ENCODE measurements around the gene MYL6B. TPM values are rescaled to one million over a fixed set of nuclear protein-coding genes. Genes with fewer than 3 reads are reported as not detected.

MYL6B gene
- total RNA-seq (10 to 100 TPM; 32.6 to 43.1 TPM), polyA plus RNA-seq (ENCODE audit: insufficient read length in 6 of 6) (100 to 1,000 TPM; 153 to 193 (median 173) TPM)
- long read RNA-seq, donor 1, transcript MYL6B-208 (3 exons, 322 nt): major isoform, 14 of 79 reads
- long read RNA-seq, donor 1, partial matches to known transcripts: 16 of 79 reads
- long read RNA-seq, donor 1, other reads (novel, unspliced or antisense): 40 of 79 reads
- long read RNA-seq, donor 2, transcript MYL6B-205 (2 exons, 221 nt): minor isoform, 7 of 195 reads
- long read RNA-seq, donor 2, transcript MYL6B-208 (3 exons, 322 nt): major isoform, 18 of 195 reads
- long read RNA-seq, donor 2, partial matches to known transcripts: 121 of 195 reads
- long read RNA-seq, donor 2, other reads (novel, unspliced or antisense): 45 of 195 reads
- long read RNA-seq, donor 3, transcript MYL6B-208 (3 exons, 322 nt): major isoform, 13 of 74 reads
- long read RNA-seq, donor 3, partial matches to known transcripts: 50 of 74 reads
- long read RNA-seq, donor 3, other reads (novel, unspliced or antisense): 0 of 74 reads
- long read RNA-seq, donor 4, transcript MYL6B-208 (3 exons, 322 nt): major isoform, 6 of 42 reads
- long read RNA-seq, donor 4, partial matches to known transcripts: 7 of 42 reads
- long read RNA-seq, donor 4, other reads (novel, unspliced or antisense): 26 of 42 reads
- long read RNA-seq, donor 5, transcript MYL6B-208 (3 exons, 322 nt): major isoform, 13 of 149 reads
- long read RNA-seq, donor 5, partial matches to known transcripts: 48 of 149 reads
- long read RNA-seq, donor 5, other reads (novel, unspliced or antisense): 76 of 149 reads
- long read RNA-seq, donor 6, transcript MYL6B-208 (3 exons, 322 nt): major isoform, 21 of 96 reads
- long read RNA-seq, donor 6, transcript MYL6B-205 (2 exons, 221 nt): minor isoform, 5 of 96 reads
- long read RNA-seq, donor 6, partial matches to known transcripts: 12 of 96 reads
- long read RNA-seq, donor 6, other reads (novel, unspliced or antisense): 53 of 96 reads
- long read RNA-seq, donor 7, partial matches to known transcripts: 26 of 56 reads
- long read RNA-seq, donor 7, other reads (novel, unspliced or antisense): 23 of 56 reads
- long read RNA-seq, donor 8, transcript MYL6B-208 (3 exons, 322 nt): major isoform, 7 of 108 reads
- long read RNA-seq, donor 8, partial matches to known transcripts: 71 of 108 reads
- long read RNA-seq, donor 8, other reads (novel, unspliced or antisense): 25 of 108 reads
- long read RNA-seq, donor 9: 0 reads
- long read RNA-seq, donor 10, partial matches to known transcripts: 5 of 21 reads
- long read RNA-seq, donor 10, other reads (novel, unspliced or antisense): 14 of 21 reads
- long read RNA-seq, donor 11, transcript MYL6B-205 (2 exons, 221 nt): minor isoform, 5 of 135 reads
- long read RNA-seq, donor 11, transcript MYL6B-208 (3 exons, 322 nt): major isoform, 19 of 135 reads
- long read RNA-seq, donor 11, partial matches to known transcripts: 35 of 135 reads
- long read RNA-seq, donor 11, other reads (novel, unspliced or antisense): 68 of 135 reads
- long read RNA-seq, donor 12, partial matches to known transcripts: 17 of 44 reads
- long read RNA-seq, donor 12, other reads (novel, unspliced or antisense): 19 of 44 reads

GRCh38 chr12:56152132-56152755 lies at the start of gene MYL6B:
Gene MYL6B, plus strand, starts transcription at chr12:56152587. Its CDS starts 1,332 bp downstream, at chr12:56153919.
- DNase-seq (peak; percentile 89 to 97 (median 94)), ATAC-seq (peak; percentile 97)
- Histone ChIP-seq H3K9me3 (no peaks in the 10 kb centered on the region), H3K27ac (peak within 1 kb of the TSS; percentile 97), H3K4me1 (peaks cover 5 to 38% of the 10 kb centered on the region in 2 donors), H3K4me3 (peak within 1 kb of the TSS; percentile 68 to 79), H3K27me3 (no peaks in the 10 kb centered on the region), H3K36me3 (no peaks in the 10 kb centered on the region)
- TF ChIP-seq CTCF (IDR thresholded peaks at IDR 0.05): no peak
- intact Hi-C loops (cut with DNase I): no loop called here

- DNase-seq (no peak), ATAC-seq (no peak)
- H3K36me3 ChIP-seq: peaks cover 0 to 29% of the 10 kb centered on the region in 2 donors
- peaks cover 7 to 31% of the 10 kb centered on the region in 2 donors for H3K4me1 ChIP-seq
- intact Hi-C loops (cut with DNase I): no loop called here
- H3K4me3 ChIP-seq: no peak overlapping the region
- no peaks in the 10 kb centered on the region for H3K9me3 ChIP-seq
- no peak for TF ChIP-seq CTCF (IDR thresholded peaks at IDR 0.05)
- no peak overlapping the region for H3K27ac ChIP-seq
- H3K27me3 ChIP-seq: no peaks in the 10 kb centered on the region
Measured at GRCh38 chr12:56102683-56103065, 49.7 kb upstream of the MYL6B start.

GRCh38 chr12:56103066-56103711 lies 49.2 kb upstream of the MYL6B start:
- Histone ChIP-seq H3K27me3 (no peaks in the 10 kb centered on the region), H3K4me1 (peaks cover 7 to 31% of the 10 kb centered on the region in 2 donors), H3K9me3 (no peaks in the 10 kb centered on the region), H3K27ac (peak overlapping the region; percentile 85 to 86), H3K4me3 (peak overlapping the region in 1 of 2 donors; percentile 84), H3K36me3 (peaks cover 0 to 34% of the 10 kb centered on the region in 2 donors)
- no peak for TF ChIP-seq CTCF (IDR thresholded peaks at IDR 0.05)
- ATAC-seq: no peak
- intact Hi-C loops (cut with DNase I): no loop called here
- DNase-seq: no peak

- peak overlapping the region; percentile 85 to 86 for H3K27ac ChIP-seq
- H3K9me3 ChIP-seq: no peaks in the 10 kb centered on the region
- H3K36me3 ChIP-seq: peaks cover 0 to 40% of the 10 kb centered on the region in 2 donors
- peak overlapping the region; percentile 84 to 87 for H3K4me3 ChIP-seq
- no peak for ATAC-seq
- TF ChIP-seq CTCF (IDR thresholded peaks at IDR 0.05): no peak
- no peaks in the 10 kb centered on the region for H3K27me3 ChIP-seq
- H3K4me1 ChIP-seq: peaks cover 7 to 31% of the 10 kb centered on the region in 2 donors
- DNase-seq: no peak
- intact Hi-C loops (cut with DNase I): no loop called here
Measured at GRCh38 chr12:56103823-56104108, 48.6 kb upstream of the MYL6B start.

Data from left lung (tissue), 14 donors.